DMS53 (cell line): ENCODE results near the gene COL6A2.
"Not testable (repeated sequence)": the region's sequence is repeated elsewhere in the genome, so short reads cannot be mapped to it uniquely, and the experiment has no call there.

Experiments used
- DNase-seq: peaks from one replicate; lab custom pipeline; 2025; lab: John Stamatoyannopoulos, UW

Gene COL6A2

GRCh38 chr21:46061063-46061462 is 36.8 kb upstream of the COL6A2 start:
- DNase-seq, result no peak

GRCh38 chr21:46061518-46061917 is 36.4 kb upstream of the COL6A2 start:
- no peak for DNase-seq

GRCh38 chr21:46061950-46062349 is 36.0 kb upstream of the COL6A2 start:
- no peak for DNase-seq

GRCh38 chr21:46062471-46063211 is 35.3 kb upstream of the COL6A2 start:
- DNase-seq, result no peak

DNA sequence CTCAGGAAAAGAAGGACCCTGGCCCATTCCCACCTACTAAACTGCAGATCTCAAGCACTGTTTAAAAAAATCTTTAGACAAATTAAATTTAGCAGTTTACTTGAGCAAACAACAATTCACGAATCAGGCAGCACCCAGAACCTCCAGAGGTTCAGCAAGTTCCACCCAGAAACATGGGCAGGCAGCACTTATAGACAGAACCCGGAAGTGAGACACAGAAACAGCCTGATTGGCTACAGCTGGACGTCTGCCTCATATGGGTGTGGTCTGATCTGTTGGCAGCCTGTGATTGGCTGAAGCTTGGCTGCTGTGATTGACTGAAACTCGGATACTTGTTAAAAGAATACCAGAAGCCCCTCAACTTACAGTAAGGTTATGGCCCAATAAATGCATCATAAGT is 34.7 kb upstream of the COL6A2 start:
- DNase-seq, result peak; percentile 25

DNA sequence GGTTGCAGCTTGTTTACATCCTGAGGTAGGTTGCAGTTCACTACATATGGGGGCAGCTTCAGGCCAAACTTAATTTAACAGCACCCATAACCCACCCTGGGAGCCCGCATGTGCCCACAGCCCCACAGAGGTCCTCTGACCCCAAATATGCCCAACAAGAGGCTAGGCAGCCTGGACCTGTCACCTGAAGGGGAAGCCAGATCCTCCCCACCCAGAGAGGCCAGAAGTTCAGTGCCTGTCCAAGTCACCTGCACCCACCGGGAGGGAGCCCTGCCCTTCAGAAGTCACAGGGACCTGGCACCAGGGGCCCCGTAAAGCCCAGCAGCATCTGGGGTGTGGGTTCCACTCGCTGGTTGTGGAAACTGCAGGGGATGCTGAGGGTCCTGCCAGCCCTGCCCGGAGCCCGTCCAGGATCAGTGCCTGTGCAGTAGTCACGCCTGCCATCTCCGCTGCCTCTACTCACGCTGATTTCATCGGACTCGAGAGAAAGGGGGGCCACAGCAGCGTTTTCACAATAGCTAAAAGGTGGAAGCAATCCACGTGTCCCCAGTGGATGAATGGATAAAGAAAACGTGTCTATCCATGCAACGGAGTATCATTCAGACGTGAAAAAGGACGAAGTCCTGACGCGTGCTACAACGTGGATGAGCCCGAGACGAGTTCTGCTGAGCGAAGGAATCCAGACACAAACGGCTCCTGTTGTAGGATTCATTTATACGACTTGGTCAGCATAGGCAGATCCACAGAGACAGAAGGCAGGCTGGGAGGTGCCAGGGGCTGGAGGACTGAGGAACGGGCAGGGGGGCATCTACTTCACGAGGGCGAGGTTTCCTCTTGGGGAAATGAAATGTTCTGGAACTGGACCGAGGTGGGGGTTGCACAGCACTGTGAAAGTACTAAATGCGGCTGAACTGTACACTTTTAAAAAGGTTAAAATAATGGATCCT is 33.9 kb upstream of the COL6A2 start:
- no peak for DNase-seq

DNA sequence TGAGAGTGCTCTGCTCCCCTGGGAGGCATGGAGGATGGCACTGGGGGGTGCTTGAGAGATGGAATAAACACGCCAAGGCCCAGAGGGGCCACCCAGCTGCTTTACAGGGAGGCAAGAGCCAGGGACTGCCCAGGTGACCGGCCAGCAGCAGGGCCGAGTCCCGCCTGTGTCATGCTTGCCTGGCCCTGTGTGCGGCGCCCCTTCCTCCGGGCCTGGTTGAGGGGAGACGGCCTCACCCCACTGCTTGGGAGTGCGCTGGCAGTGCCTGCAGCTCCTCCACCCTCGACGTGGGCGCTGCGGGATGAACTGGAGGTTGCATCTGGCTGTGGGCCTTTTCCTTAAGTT is 33.1 kb upstream of the COL6A2 start:
- DNase-seq, result no peak

GRCh38 chr21:46065215-46065913 is 32.5 kb upstream of the COL6A2 start:
- peak; percentile 45 for DNase-seq

DNA sequence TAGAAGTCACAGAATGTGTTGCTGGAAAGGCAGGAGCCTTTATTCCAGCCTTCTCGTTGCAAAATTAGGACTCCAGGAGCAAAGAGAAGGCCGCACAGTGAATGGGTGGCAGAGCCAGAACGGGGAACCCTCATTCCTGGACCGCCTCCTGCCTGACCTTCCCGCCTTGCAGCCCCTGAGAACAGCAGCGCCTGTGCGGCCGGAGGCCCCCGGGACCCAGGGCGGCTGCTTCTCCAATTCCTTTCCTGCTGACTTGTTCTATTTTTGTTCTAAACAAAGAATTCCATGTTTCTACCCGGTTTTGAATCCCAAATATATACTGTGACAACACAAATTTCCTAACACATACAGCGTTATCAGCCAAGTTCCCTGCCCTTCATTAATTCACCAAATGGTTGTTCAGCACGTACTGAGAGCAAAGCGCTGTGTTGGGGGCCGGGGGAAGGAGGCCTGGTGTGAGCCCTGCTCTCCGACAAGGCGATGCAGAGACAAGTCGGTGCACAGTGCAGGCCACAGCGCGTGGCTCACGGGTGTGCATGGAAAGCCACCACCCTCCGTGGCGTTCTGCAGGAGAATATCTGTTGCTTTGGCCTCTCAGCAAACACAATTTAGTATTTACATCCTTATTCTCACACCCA is 31.9 kb upstream of the COL6A2 start:
- DNase-seq, result no peak

DNA sequence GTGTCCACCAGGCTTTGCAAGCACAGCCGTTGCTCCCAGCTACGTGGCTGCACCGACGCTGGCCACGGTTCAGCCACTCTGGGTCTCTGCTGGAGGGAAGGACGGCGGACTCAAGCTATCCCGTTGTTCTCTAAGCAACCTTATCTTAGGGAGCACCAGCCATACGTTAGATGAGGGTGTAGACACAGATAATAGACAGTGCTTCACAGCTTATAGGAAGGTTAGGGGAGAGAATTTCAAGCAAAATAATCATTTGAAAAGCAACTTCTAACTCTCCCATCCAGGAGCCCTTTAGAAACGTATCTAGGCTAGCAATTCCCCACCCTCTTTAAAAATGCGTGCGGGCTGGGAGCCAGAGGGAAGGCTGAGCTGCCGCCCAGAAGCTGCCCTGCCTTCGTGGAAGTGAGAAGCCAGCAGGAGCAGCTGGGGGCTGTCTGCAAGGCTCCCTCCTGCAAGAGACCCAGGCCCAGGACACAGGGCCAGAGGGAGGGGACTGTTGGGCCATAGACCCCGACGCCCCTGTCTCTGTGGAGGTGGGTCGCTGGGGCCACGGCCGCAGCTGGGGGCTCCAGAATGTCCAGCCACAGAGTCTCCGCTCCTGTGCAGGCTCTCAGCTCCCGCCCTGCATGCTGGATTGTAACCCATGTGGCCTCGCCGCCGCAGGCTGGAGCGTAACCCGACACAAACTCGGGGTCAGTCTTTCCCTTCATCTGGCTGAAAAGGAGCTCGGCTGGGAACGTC is 31.2 kb upstream of the COL6A2 start:
- DNase-seq, result no peak

DNA sequence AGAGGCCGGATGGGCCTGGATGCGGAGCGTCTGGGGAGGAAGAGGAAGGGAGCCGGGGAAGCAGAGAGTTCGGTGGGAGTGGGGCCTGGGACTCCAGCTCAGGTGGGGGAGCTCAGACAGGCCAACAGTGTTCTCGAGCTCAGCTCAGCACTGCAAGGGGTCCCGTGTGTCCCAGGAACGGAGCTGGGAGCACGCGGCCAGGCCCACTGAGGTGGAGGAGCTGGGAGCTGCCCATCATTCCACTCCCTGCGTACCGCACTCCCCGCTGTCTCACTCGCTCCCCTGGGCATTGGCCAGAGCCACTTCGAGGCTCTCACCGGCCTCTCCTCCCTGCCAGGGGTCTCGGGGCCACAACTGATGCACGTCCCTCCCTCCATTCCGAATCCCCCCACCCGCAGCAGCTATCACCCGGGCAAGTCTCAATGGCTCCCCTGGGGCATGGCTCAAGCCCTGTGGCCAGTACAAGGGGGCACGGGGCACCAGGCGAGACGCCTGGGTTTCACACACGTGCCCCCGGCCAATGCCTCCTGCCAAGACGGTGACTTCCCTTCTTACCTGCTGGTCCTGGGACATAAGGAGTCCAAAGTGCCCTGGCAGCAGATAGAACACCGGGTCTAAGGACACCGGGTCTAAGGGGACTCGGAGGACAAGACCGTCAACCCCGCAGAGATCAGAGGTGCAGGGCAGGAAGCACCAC is 30.3 kb upstream of the COL6A2 start:
- DNase-seq, result no peak

GRCh38 chr21:46068516-46069079 is 29.3 kb upstream of the COL6A2 start:
- no peak for DNase-seq

DNA sequence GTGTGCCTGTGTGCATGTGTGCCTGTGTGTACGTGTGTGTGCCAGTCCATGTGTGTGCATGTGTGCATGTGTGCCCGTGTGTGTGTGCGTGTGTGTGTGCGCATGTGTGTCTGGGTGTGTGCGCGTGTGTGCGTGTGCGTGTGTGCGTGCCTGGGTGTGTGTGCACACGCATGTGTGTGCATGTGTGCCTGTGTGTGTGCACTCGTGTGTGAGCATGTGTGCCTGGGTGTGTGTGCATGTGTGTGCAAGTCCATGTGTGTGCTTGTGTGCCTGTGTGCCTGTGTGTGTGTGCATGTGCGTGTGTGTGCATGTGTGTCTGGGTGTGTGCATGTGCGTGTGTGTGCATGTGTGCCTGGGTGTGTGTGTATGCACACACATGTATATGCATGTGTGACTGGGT is 28.7 kb upstream of the COL6A2 start:
- DNase-seq, result no peak

DNA sequence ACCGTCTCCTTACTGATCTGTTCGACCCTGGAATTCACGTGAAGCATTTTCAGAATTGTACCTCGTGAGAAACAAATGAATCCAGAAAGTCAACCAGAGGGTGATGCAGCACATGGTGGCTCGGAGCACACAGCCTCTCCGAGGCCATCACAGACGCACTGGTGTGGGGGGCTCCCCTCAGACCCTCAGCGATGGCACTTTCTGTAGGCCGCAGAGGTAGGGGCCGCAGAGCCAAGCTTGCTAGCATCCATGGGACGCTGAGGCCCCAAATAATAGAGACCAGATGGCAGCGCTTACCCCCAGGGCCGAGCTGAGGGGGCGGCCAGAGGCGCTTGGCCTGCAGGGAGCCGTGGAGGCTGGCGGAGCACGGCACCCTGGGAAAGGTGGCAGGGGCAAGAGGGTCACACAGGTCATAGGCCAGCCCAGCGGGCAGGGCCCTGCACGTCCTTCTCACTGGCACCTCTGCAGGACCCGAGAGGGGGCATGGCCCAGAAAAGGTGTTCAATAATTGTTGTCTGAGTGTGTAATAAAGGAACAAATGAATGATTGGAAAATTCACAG is 28.1 kb upstream of the COL6A2 start:
- DNase-seq, result no peak

DNA sequence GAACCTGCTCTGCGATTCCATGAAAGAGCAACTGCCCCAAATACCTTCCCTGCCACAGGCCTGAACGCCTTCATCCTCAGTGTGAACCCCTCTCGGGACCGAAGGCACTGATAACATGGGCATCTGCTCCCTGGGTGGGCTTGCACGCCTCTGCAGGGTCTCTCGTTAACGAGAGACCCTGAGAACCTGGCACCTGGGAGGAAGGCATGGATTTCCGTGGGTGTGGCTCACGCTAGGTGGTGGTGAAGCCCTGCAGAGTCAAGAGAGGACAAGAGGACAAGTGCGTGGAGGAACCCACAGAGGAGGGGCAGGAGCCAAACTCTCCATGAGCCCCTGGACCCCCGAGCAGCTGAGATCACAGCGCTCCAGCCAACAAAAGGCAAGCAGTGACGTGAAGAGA is 26.8 kb upstream of the COL6A2 start:
- DNase-seq, result no peak

DNA sequence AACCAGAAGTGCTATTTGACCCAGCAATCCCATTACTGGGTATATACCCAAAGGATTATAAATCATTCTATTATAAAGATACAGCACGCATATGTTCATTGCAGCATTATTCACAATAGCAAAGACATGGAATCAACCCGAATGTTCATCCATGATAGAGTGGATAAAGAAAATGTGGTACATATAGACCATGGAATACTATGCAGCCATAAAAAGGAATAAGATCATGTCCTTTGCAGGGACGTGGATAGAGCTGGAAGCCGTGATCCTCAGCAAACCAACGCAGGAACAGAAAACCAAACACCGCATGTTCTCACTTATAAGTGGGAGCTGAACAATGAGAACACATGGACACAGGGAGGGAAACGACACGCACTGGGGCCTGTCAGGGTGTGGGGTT is 21.2 kb upstream of the COL6A2 start:
- not testable (repeated sequence) for DNase-seq

DNA sequence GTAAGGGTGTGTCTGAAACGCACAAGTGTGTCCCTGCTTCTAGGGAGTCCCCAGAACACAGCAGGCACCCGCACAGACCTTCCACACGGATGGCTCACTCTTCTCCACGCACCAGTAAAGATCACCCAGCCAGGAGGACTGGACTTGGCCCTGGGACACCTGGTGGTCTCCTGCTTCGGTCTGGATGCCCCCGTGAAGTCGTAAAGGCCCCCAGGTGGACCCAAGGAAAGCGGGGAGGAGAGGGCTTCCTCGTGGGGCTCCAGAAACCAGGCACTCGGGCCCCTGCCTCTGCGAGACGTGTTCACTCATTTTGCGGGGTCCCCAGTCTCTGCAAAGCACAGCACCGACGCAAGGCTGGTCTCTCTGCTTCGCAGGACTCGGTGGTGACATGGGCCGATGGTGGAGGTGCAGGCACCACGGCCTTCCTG is 20.2 kb upstream of the COL6A2 start:
- DNase-seq, result no peak

GRCh38 chr21:46078322-46078977 is 19.5 kb upstream of the COL6A2 start:
- peak; percentile 28 for DNase-seq

DNA sequence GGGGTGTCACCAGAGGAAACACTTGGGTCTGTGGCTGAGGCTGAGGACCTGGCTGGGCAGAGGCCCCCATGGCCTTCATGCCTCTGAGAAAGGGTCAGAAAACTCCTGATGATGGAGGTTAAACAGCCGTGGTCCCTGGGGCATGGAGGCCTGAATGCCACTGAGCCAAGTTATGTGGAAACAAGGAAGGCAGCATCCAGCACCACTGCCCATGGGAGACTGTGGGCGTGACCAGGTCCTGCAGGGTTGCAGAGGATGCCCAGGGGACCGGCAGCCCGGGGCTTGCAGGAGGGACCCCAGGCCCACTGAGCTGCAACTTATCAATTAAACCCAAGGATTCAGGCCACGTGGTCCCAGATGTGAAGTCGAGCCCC is 18.9 kb upstream of the COL6A2 start:
- no peak for DNase-seq
